Smooth muscle cell (in vitro differentiated cells): ENCODE measurements around the gene CLIC1. TPM values are rescaled to one million over a fixed set of nuclear protein-coding genes. Genes with fewer than 3 reads are reported as not detected.
A peak's percentile ranks its signal among the peaks of the same experiment; 100 is the strongest.

Source experiments
- DNase-seq: peaks from one replicate; lab custom pipeline; 2025; ENCODE audit not compliant: unreplicated experiment; lab: John Stamatoyannopoulos, UW
- H2AFZ ChIP-seq: fragments of 200-600 bp; sonication (generic); 2 replicates; pipeline ENCODE4 v1.6.0; 2016; ENCODE audit warnings: antibody characterized with exemption, low read depth, mild to moderate bottlenecking
- H3F3A ChIP-seq: fragments of 200-600 bp; sonication (generic); 2 replicates; pipeline ENCODE4 v1.6.0; 2017; ENCODE audit warnings: antibody characterized with exemption, low read depth
- H3K27ac ChIP-seq: fragments of 200-600 bp; sonication (generic); 2 replicates; pipeline ENCODE4 v1.5.1; 2016; ENCODE audit warnings: low read depth, mild to moderate bottlenecking
- H3K27me3 ChIP-seq: fragments of 200-600 bp; sonication (generic); 2 replicates; pipeline ENCODE4 v1.6.1; 2016; ENCODE audit warnings: low read depth, mild to moderate bottlenecking
- H3K36me3 ChIP-seq: fragments of 200-600 bp; sonication (generic); 2 replicates; pipeline ENCODE4 v1.5.1; 2016; ENCODE audit warnings: low read depth
- H3K4me1 ChIP-seq: fragments of 200-600 bp; sonication (generic); 2 replicates; pipeline ENCODE4 v1.5.1; 2016; ENCODE audit warnings: low read depth
- H3K4me2 ChIP-seq: fragments of 200-600 bp; sonication (generic); 2 replicates; pipeline ENCODE4 v1.6.0; 2016; ENCODE audit warnings: mild to moderate bottlenecking
- H3K4me3 ChIP-seq: fragments of 200-600 bp; sonication (generic); 2 replicates; pipeline ENCODE4 v1.5.1; 2016; ENCODE audit warnings: mild to moderate bottlenecking
- H3K79me2 ChIP-seq: fragments of 200-600 bp; sonication (generic); 2 replicates; pipeline ENCODE4 v1.6.0; 2016; ENCODE audit warnings: low read depth, mild to moderate bottlenecking
- H3K9ac ChIP-seq: fragments of 200-600 bp; sonication (generic); 2 replicates; pipeline ENCODE4 v1.6.0; 2016; ENCODE audit warnings: low read depth
- H3K9me3 ChIP-seq: fragments of 200-600 bp; sonication (generic); replicated peaks from 2 replicates; pipeline ENCODE4 v1.5.1; 2016; ENCODE audit warnings: low read depth
- H4K20me1 ChIP-seq: fragments of 200-600 bp; sonication (generic); 2 replicates; pipeline ENCODE4 v1.6.0; 2016; ENCODE audit warnings: low read depth
- CTCF ChIP-seq: fragments of 200-600 bp; sonication (generic); IDR thresholded peaks from 2 replicates; pipeline ENCODE4 v1.5.1; 2017; ENCODE audit warnings: borderline replicate concordance, mild to moderate bottlenecking, antibody characterized with exemption; ENCODE audit not compliant: insufficient read depth, poor library complexity, severe bottlenecking
- WGBS: methylation state at CpG from one replicate; pipeline ENCODE4 v1.1.7; 2016; ENCODE audit warnings: low lambda C conversion rate; 5-methylcytosine and 5-hydroxymethylcytosine counted together
- polyA plus RNA-seq: library from polyadenylated mRNA; unstranded; fragments of >200 nt; fragmentation: Nextera tagmentation; extraction: Ambion mirVana; gene quantifications from 2 replicates; pipeline ENCODE4 v1.2.1, GENCODE V29; 2016
- total RNA-seq: library from RNA; depleted of rRNA; stranded (reverse); fragments of >200 nt; gene quantifications from 2 replicates; pipeline ENCODE4 v1.2.3, GENCODE V29; 2014

Gene CLIC1
- total and polyA plus RNA-seq, 2 experiments from 2014 or later: 417 to 628 TPM

GRCh38 chr6:31775184-31775583, 38.9 kb upstream of the CLIC1 start:
- WGBS: 79% methylated on average over 3 of the region's 4 CpGs
- H3K79me2 ChIP-seq: no peaks in the 10 kb centered on the region

DNA sequence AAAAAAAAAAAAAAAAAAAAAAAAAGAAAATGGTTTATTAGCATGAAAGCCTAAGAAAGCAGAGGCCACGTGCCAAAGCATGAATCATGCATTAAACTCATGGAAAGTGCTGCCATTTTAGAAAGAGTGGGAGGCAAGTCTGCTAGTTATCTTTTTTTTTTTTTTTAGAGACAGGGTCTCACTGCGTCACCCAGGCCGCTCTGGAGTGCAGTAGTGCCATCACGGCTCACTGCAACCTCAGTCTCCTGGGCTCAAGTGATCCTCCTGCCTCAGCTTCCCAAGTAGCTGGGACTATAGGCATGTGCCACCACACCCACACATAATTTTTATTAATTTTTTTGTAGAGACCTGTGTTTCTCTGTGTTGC, 35.6 kb upstream of the CLIC1 start:
- no peaks in the 10 kb centered on the region for H3K79me2 ChIP-seq
- H3K27me3 ChIP-seq: no peaks in the 10 kb centered on the region
- WGBS: 49% methylated on average over 4 of the region's 4 CpGs
- H3K4me2 ChIP-seq: no peak overlapping the region
- H3K4me1 ChIP-seq: peaks cover 7% of the 10 kb centered on the region
- no peak for DNase-seq
- H3K9me3 ChIP-seq: no peaks in the 10 kb centered on the region
- TF ChIP-seq CTCF: no peak
- no peak overlapping the region for H3K27ac ChIP-seq
- H3K9ac ChIP-seq: no peak overlapping the region
- no peak overlapping the region for H2AFZ ChIP-seq
- no peaks in the 10 kb centered on the region for H4K20me1 ChIP-seq
- H3F3A ChIP-seq: no peaks in the 10 kb centered on the region
- no peak overlapping the region for H3K4me3 ChIP-seq
- no peaks in the 10 kb centered on the region for H3K36me3 ChIP-seq

More at GRCh38 chr6:31775184-31775583, 38.9 kb upstream of the CLIC1 start:
- Histone ChIP-seq H3K9ac (no peak overlapping the region), H3K36me3 (no peaks in the 10 kb centered on the region), H3K27me3 (no peaks in the 10 kb centered on the region), H3K4me1 (peaks cover 8% of the 10 kb centered on the region), H4K20me1 (no peaks in the 10 kb centered on the region), H3F3A (peaks cover 11% of the 10 kb centered on the region), H3K9me3 (no peaks in the 10 kb centered on the region), H2AFZ (no peak overlapping the region), H3K4me2 (no peak overlapping the region), H3K27ac (no peak overlapping the region), H3K4me3 (no peak overlapping the region)
- DNase-seq: no peak
- no peak for TF ChIP-seq CTCF

DNA sequence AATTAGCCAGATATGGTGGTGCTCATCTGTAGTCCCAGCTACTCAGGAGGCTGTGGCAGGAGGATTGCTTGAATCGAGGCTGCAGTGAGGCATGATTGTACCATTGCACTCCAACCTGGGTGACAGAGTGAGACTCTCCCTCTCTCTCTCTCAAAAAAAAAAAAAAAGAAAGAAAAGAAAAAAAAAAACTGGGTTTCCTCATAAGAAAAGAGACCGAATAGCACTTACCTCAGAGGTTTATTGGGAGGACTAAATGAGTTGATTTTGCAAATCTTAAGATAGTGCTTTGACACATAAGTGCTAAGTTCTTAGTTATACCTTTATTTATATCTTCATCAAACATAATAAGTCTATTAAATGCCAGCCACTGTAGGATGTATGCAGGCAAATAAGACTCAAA, 34.5 kb upstream of the CLIC1 start:
- no peak for DNase-seq
- no peaks in the 10 kb centered on the region for H4K20me1 ChIP-seq
- no peaks in the 10 kb centered on the region for H3K79me2 ChIP-seq
- H3K4me1 ChIP-seq: no peaks in the 10 kb centered on the region
- no peaks in the 10 kb centered on the region for H3F3A ChIP-seq
- H3K36me3 ChIP-seq: no peaks in the 10 kb centered on the region
- no peak overlapping the region for H2AFZ ChIP-seq
- no peaks in the 10 kb centered on the region for H3K9me3 ChIP-seq
- no peak overlapping the region for H3K4me3 ChIP-seq
- no peak for TF ChIP-seq CTCF
- no peak overlapping the region for H3K4me2 ChIP-seq
- H3K27ac ChIP-seq: no peak overlapping the region
- WGBS: 95% methylated on average over 2 of the region's 2 CpGs
- H3K27me3 ChIP-seq: no peaks in the 10 kb centered on the region
- H3K9ac ChIP-seq: no peak overlapping the region

DNA sequence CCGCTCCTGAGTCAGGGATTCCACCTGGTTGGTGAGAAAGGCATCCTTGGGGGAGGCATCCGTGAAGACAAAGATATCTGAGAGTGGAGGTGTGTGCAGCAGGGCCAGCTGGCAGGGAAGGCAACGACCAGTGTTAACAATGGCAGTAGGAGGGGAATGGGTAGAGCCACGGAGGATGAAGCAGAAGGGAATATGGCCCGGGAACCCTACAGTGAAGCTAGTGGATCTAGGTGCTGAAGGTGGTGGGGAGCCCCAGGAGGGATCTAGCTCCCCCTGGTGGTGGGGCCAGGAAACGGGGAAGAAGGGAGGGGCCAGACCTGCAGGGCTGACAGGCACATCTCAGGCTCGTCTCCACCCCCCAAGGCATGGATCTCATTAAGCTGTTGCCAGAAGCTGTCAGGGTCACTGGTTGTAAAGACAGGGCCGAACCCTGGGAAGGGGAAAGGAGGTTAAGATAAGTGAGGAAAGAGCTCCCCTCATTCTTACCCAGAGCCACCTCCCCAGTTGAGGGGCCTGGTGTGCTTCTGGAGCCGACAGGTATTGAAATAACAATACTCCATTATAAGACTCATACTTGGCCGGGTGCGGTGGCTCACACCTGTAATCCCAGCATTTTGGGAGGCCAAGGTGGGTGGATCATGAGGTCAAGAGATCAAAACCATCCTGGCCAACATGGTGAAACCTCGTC, 33.5 kb upstream of the CLIC1 start:
- no peak overlapping the region for H3K4me3 ChIP-seq
- H3K4me1 ChIP-seq: no peaks in the 10 kb centered on the region
- whole genome bisulfite sequencing: 70% methylated on average over 12 of the region's 12 CpGs
- TF ChIP-seq CTCF: peak; percentile 64
- H3K36me3 ChIP-seq: no peaks in the 10 kb centered on the region
- H3K9ac ChIP-seq: no peak overlapping the region
- no peaks in the 10 kb centered on the region for H3K79me2 ChIP-seq
- H3K9me3 ChIP-seq: no peaks in the 10 kb centered on the region
- H2AFZ ChIP-seq: no peak overlapping the region
- H3K27me3 ChIP-seq: no peaks in the 10 kb centered on the region
- DNase-seq: no peak
- no peak overlapping the region for H3K27ac ChIP-seq
- no peak overlapping the region for H3K4me2 ChIP-seq
- no peaks in the 10 kb centered on the region for H4K20me1 ChIP-seq
- H3F3A ChIP-seq: no peaks in the 10 kb centered on the region
